Measurements from ENCODE around the gene NEDD4L. TPM values are rescaled to one million over a fixed set of nuclear protein-coding genes. Genes with fewer than 3 reads are reported as not detected.

Gene NEDD4L
- total RNA-seq, 1 donor from 2014 or later: 41.4 TPM

DNA sequence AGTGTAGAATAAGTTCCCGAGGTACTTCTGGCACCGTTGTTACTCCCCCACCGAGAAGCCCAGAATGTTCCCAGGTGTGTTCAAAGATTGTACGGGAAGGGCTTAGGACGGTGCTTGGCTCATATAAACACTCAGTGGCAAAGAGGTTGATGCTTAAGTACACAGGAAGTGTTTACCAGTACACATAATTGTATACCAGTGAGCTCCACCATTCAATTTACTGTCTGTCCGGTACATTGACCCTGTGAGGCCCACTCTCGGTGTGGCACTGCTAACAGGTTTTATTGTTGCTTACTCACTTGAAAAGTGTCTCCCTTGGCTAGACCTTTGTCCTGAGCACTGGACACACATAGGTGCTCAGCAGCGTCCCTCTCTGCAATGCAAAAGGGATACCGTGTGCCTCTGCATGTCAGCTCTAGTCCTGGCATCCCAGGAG, 191.0 kb downstream of the NEDD4L start:
- H3K27me3 Mint-ChIP-seq (ENCODE audit: low read depth): no peaks in the 10 kb centered on the region
- H3K27ac Mint-ChIP-seq (ENCODE audit: unreplicated experiment): peak overlapping the region; percentile 60
- no peak for DNase-seq (ENCODE audit: low read depth, low spot score)
- peaks cover 3% of the 10 kb centered on the region for H3K36me3 Mint-ChIP-seq (ENCODE audit: low read depth)
- no peak for TF ChIP-seq CTCF (conservative IDR thresholded peaks at IDR 0.05)
- no peaks in the 10 kb centered on the region for H3K9me3 Mint-ChIP-seq
- peaks cover 22% of the 10 kb centered on the region for H3K4me1 Mint-ChIP-seq
- no peak overlapping the region for H3K4me3 Mint-ChIP-seq

- Mint-ChIP-seq H3K36me3 (ENCODE audit: low read depth) (no peaks in the 10 kb centered on the region), H3K4me1 (peaks cover 17% of the 10 kb centered on the region), H3K4me3 (no peak overlapping the region), H3K27me3 (ENCODE audit: low read depth) (no peaks in the 10 kb centered on the region), H3K27ac (ENCODE audit: unreplicated experiment) (no peak overlapping the region), H3K9me3 (no peaks in the 10 kb centered on the region)
- DNase-seq (ENCODE audit: low read depth, low spot score): no peak
- TF ChIP-seq CTCF (conservative IDR thresholded peaks at IDR 0.05): no peak
Observed at GRCh38 chr18:58239879-58240278, 195.9 kb downstream of the NEDD4L start.

GRCh38 chr18:58241026-58241679, 197.1 kb downstream of the NEDD4L start:
- TF ChIP-seq CTCF (conservative IDR thresholded peaks at IDR 0.05): no peak

DNA sequence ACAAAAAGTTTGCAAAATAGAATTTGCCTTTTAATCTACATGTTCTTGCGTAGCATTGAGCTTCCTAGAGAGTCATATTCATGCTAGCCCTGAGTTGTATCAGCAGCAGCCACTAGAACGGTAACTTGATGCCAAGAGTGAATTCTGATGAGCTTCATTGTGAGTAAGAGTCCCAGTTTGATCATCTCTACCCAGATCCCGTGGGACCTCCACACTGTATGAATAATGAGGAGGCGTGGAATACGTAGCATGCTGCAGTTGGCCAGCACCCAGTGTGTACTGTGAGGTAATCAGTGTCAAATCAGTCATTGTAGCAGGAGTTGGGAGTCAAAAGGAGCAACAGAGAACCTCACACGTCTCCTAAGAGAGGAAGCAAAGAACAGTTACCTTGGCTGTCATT, 197.9 kb downstream of the NEDD4L start:
- Mint-ChIP-seq H3K9me3 (no peaks in the 10 kb centered on the region), H3K36me3 (ENCODE audit: low read depth) (no peaks in the 10 kb centered on the region), H3K27me3 (ENCODE audit: low read depth) (no peaks in the 10 kb centered on the region), H3K4me1 (peaks cover 12% of the 10 kb centered on the region), H3K27ac (ENCODE audit: unreplicated experiment) (no peak overlapping the region), H3K4me3 (no peak overlapping the region)
- TF ChIP-seq CTCF (conservative IDR thresholded peaks at IDR 0.05): no peak
- DNase-seq (ENCODE audit: low read depth, low spot score): no peak

More at GRCh38 chr18:58241026-58241679, 197.1 kb downstream of the NEDD4L start:
- no peak for DNase-seq (ENCODE audit: low read depth, low spot score)
- Mint-ChIP-seq H3K27ac (ENCODE audit: unreplicated experiment) (no peak overlapping the region), H3K4me3 (no peak overlapping the region), H3K27me3 (ENCODE audit: low read depth) (no peaks in the 10 kb centered on the region), H3K4me1 (peaks cover 11% of the 10 kb centered on the region), H3K9me3 (no peaks in the 10 kb centered on the region), H3K36me3 (ENCODE audit: low read depth) (no peaks in the 10 kb centered on the region)

- no peak for DNase-seq (ENCODE audit: low read depth, low spot score)
- no peaks in the 10 kb centered on the region for H3K36me3 Mint-ChIP-seq (ENCODE audit: low read depth)
- no peak overlapping the region for H3K27ac Mint-ChIP-seq (ENCODE audit: unreplicated experiment)
Observed at GRCh38 chr18:58242435-58242834, 198.4 kb downstream of the NEDD4L start.

More at GRCh38 chr18:58242435-58242834, 198.4 kb downstream of the NEDD4L start:
- no peak for TF ChIP-seq CTCF (conservative IDR thresholded peaks at IDR 0.05)
- H3K4me1 Mint-ChIP-seq: peaks cover 17% of the 10 kb centered on the region
- no peaks in the 10 kb centered on the region for H3K27me3 Mint-ChIP-seq (ENCODE audit: low read depth)
- H3K4me3 Mint-ChIP-seq: no peak overlapping the region
- H3K9me3 Mint-ChIP-seq: no peaks in the 10 kb centered on the region
